Testis (tissue), 2 donors: ENCODE data around the gene CFAP65.

Experiments
- POLR2A ChIP-seq: fragments of 450-650 bp; IDR thresholded peaks from one replicate; pipeline ENCODE4 v1.6.1; 2017; ENCODE audit warnings: antibody characterized with exemption, mild to moderate bottlenecking, moderate library complexity
- TF ChIP-seq, protein P1 (sequence below), 3 experiments: fragments of 450-650 bp in 2 of 3; fragments of 200-600 bp in 1 of 3; sonication (generic) in 1 of 3; IDR thresholded peaks; one replicate each; pipeline ENCODE4 v1.5.1; 2016 to 2019; ENCODE audit warnings: antibody characterized with exemption in 3 of 3, mild to moderate bottlenecking in 2 of 3, moderate library complexity in 1 of 3

DNA sequence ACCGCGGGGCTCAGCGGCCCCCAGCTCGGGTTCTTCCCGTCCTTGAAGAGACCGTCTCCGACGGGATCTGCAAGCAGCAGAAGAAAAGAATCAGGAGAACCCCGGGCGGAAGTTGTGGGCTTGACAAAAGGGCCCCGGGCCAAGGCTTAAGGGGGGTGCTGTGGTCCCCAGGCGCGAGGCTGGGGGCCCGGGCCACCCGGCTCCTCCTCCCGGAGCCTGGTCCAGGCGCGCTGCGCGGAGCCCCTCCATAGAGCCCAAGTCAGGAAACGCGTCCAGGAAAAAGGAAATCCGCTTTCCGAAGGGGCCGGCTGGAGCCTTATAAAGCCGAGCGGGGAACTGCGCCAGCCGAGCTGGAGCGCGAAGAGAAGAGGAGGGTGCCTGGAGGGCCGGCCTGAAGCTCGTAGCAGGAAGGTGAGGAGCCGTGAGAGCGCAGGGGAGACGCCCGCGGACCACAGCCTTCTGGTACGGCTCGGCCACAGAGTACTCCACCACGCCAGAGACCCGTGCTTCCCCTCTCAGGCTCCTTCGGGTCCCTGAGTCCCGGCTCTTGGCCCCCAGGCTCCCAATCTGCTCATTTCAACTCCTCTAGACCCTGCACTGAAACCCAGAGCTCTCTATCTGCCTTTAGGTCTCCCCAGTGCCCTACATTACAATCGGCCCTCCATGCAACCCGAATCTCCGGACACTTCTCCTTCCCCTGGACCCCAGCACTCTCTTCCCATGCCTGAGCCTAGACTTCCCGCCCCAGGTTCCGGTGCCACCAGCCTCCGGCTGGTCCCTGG, 56.9 kb downstream of the CFAP65 start:
- TF ChIP-seq, protein P1, sequence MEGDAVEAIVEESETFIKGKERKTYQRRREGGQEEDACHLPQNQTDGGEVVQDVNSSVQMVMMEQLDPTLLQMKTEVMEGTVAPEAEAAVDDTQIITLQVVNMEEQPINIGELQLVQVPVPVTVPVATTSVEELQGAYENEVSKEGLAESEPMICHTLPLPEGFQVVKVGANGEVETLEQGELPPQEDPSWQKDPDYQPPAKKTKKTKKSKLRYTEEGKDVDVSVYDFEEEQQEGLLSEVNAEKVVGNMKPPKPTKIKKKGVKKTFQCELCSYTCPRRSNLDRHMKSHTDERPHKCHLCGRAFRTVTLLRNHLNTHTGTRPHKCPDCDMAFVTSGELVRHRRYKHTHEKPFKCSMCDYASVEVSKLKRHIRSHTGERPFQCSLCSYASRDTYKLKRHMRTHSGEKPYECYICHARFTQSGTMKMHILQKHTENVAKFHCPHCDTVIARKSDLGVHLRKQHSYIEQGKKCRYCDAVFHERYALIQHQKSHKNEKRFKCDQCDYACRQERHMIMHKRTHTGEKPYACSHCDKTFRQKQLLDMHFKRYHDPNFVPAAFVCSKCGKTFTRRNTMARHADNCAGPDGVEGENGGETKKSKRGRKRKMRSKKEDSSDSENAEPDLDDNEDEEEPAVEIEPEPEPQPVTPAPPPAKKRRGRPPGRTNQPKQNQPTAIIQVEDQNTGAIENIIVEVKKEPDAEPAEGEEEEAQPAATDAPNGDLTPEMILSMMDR (IDR thresholded peaks at IDR 0.05), result no peak
- no peak for TF ChIP-seq POLR2A
